ENCODE measurements around the gene NT5DC4.

The NT5DC4 gene

GRCh38 chr2:112720785-112721184 is at the start of gene NT5DC4:
Gene NT5DC4 (plus strand): TSS chr2:112721020. CDS start chr2:112721080, 60 bp downstream.
- DNase-seq: no peak

- no peak for DNase-seq
Measured at GRCh38 chr2:112671801-112672200, 49.0 kb upstream of the NT5DC4 start.

GRCh38 chr2:112673008-112673407 is 47.8 kb upstream of the NT5DC4 start:
- DNase-seq: no peak

GRCh38 chr2:112674229-112674628 is 46.6 kb upstream of the NT5DC4 start:
- no peak for DNase-seq

- no peak for DNase-seq
Measured at GRCh38 chr2:112679484-112679883, 41.3 kb upstream of the NT5DC4 start.

GRCh38 chr2:112680666-112681101 is 40.1 kb upstream of the NT5DC4 start:
- no peak for DNase-seq

GRCh38 chr2:112682101-112682500 is 38.7 kb upstream of the NT5DC4 start:
- DNase-seq: no peak

- DNase-seq: no peak
Measured at GRCh38 chr2:112683550-112684414, 37.0 kb upstream of the NT5DC4 start.

- no peak for DNase-seq
Measured at GRCh38 chr2:112684415-112684775, 36.4 kb upstream of the NT5DC4 start.

- no peak for DNase-seq
Measured at GRCh38 chr2:112685271-112685884, 35.4 kb upstream of the NT5DC4 start.

GRCh38 chr2:112686348-112687217 is 34.2 kb upstream of the NT5DC4 start:
- peak; percentile 84 for DNase-seq

- no peak for DNase-seq
Measured at GRCh38 chr2:112687522-112687921, 33.3 kb upstream of the NT5DC4 start.

GRCh38 chr2:112688086-112688880 is 32.5 kb upstream of the NT5DC4 start:
- no peak for DNase-seq

GRCh38 chr2:112690853-112691401 is 29.9 kb upstream of the NT5DC4 start:
- DNase-seq: peak; percentile 70

GRCh38 chr2:112691881-112692281 is 28.9 kb upstream of the NT5DC4 start:
- DNase-seq: no peak

- peak; percentile 87 for DNase-seq
Measured at GRCh38 chr2:112692495-112692911, 28.3 kb upstream of the NT5DC4 start.

- DNase-seq: no peak
Measured at GRCh38 chr2:112692918-112693317, 27.9 kb upstream of the NT5DC4 start.

GRCh38 chr2:112693596-112693995 is 27.2 kb upstream of the NT5DC4 start:
- DNase-seq: no peak

GRCh38 chr2:112694182-112694581 is 26.6 kb upstream of the NT5DC4 start:
- DNase-seq: no peak

GRCh38 chr2:112698834-112699515 is 21.8 kb upstream of the NT5DC4 start:
- no peak for DNase-seq

- no peak for DNase-seq
Measured at GRCh38 chr2:112699984-112700667, 20.7 kb upstream of the NT5DC4 start.
